HCEC 1CT (cell line): Measurements from ENCODE around the gene SHH.

Experiments
- DNase-seq: peaks from one replicate; pipeline ENCODE4 v3.0.0-alpha.2; 2017

The SHH gene

DNA sequence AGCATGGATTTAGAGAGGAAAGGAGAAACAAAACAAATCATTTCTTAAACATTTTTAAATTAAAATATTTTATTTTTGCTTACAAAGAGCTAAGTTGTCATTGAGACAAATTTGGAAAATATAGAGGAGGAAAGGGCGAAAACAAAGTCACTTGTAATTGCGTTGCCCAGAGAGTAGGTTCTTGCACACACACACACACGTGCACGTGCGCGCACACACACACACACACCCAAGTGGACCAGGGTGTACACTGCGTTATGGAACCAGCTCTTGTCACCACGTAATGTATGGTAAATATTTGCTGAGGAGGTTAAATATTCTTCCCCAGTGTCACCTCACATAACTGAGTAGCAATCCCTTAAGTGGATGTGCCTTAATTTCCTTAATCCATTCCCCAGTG lies 21.6 kb downstream of the SHH start:
- no peak for DNase-seq

DNA sequence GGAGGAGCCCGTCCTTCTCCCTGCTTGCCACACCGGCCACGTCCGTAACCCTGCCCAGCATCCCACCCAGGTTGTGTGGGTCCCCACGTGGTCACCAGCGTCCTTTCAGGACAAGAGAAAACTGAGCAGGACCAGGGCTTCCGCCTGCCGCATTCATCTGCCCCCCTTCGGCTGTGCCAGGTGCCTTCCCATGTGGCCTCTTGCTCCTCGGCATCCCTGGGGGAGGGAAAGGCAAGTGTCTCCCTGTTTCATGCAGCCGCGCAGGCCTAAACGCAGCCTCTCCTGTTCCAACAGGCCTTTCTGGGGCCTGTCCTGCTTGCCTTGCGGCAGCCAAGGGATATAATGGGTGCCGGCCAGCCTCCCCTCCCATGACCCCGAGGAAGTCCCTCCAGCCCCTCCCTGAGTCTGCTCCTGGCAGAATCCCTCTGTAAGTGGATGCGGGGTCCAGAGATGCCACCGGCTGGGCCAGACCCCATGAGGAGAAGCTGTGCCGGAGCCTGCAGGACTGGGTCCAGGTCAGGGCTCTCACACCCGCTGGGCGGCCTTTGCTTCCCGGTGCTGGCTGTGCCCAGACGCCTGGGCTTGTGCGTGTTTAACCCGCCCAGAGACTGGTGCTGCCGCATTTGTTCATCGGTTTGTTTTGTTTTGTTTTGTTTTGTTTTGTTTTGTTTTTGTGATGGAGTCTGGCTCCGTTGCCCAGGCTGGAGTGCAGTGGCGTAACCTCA lies 23.1 kb downstream of the SHH start:
- no peak for DNase-seq

- peak; percentile 42 for DNase-seq
Measured at GRCh38 chr7:155788616-155789000, 23.7 kb downstream of the SHH start.

- no peak for DNase-seq
Measured at GRCh38 chr7:155787171-155787851, 25.0 kb downstream of the SHH start.

DNA sequence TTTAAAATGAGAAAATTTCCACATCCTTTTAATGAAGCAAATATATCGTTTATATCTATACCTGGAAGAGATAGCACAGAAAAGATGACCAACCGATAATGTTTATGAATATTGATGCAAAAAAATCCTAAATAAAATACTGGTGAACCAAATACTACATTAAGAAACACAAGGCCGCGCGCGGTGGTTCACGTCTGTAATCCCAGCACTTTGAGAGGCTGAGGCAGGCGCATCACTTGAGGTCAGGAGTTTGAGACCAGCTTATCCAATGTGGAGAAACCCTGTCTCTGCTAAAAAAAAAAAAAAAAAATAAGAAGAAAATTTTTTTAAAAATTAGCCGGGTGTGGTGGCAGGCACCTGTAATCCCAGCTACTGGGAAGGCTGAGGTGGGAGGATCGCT lies 25.8 kb downstream of the SHH start:
- DNase-seq, result no peak

GRCh38 chr7:155785536-155785935 lies 26.7 kb downstream of the SHH start:
- peak; percentile 68 for DNase-seq

DNA sequence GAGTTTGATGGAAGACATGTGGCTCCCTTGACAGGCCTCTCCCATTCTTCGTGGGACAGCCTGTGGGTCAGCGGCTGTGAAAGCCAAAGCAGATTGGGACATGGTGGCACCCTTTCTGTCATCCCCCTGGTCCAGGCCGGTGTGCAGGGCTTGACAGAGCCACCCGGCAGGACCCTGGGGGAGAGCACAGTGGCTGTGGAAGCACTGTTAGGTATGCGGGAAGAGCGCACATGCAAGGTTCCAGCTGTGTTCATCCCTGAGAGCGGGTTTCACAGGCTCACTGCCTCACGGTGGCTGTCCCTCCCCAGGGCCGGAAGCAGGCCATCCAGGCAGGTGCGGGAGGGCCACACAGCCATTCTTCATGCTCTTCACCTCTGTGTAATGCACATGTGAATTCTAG lies 29.8 kb downstream of the SHH start:
- DNase-seq, result no peak

- no peak for DNase-seq
Measured at GRCh38 chr7:155781433-155781832, 30.8 kb downstream of the SHH start.

GRCh38 chr7:155780884-155781283 lies 31.4 kb downstream of the SHH start:
- no peak for DNase-seq

GRCh38 chr7:155778349-155778748 lies 33.9 kb downstream of the SHH start:
- DNase-seq, result no peak

- DNase-seq, result no peak
Measured at GRCh38 chr7:155776606-155777005, 35.7 kb downstream of the SHH start.

DNA sequence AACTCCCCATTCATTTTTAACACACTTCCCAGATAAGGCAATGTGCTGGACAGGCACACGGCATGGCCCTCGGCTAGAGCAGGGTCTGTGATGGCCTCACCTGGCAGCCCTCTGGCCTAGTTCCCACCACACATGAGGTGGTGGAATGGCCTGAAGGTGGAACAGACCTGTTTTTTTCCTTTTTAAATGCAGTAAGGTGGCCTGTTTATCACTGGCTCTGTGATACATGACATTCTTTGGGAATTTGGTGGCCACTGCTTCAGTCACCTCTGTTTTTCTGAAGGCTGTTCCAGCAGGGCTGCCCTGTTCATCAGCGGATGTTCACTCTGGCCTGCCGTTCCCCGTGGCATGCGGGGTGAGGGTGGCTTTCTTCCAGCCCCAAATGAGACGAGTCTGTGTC lies 36.6 kb downstream of the SHH start:
- DNase-seq, result no peak

GRCh38 chr7:155774947-155775346 lies 37.3 kb downstream of the SHH start:
- no peak for DNase-seq

DNA sequence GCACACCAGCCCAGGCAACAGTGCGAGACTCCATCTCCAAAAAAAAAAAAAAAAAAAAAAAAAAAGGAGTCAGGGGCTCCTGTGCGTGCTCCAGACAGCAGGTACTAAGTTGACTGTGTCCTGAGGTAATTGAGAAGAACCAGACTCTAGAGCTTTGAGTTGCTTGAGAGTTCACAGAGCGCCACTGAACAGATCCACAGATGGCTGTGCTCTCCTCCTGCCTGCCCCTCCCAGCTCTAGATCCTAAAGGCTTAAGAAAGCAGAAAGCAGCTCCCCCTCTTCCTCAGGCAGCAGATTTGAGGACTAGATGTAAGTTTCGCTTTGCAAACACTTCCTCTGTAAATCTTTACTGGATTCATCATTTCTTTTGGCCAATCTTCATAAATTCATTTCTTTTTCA lies 38.7 kb downstream of the SHH start:
- DNase-seq, result no peak

GRCh38 chr7:155770241-155770640 lies 42.0 kb downstream of the SHH start:
- no peak for DNase-seq

DNA sequence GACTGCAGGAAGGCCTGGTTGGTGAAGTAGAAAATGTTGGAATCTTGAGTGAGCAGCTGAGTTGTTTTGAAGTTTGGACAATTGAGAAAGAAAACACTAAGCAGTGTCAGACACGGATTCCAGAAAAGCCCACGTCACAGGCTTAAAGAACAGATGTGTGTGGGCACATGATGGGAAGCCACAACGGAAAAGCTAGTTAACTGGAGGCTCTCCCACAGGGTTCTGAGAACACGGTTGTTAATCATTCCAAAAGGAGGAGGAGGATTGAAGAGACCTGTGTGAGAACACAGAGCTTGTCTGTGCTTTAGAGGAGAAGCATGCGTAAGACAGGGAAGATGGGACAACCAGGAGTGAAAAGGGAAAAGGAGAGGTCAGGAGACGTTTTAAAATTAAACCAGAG lies 42.6 kb downstream of the SHH start:
- no peak for DNase-seq

DNA sequence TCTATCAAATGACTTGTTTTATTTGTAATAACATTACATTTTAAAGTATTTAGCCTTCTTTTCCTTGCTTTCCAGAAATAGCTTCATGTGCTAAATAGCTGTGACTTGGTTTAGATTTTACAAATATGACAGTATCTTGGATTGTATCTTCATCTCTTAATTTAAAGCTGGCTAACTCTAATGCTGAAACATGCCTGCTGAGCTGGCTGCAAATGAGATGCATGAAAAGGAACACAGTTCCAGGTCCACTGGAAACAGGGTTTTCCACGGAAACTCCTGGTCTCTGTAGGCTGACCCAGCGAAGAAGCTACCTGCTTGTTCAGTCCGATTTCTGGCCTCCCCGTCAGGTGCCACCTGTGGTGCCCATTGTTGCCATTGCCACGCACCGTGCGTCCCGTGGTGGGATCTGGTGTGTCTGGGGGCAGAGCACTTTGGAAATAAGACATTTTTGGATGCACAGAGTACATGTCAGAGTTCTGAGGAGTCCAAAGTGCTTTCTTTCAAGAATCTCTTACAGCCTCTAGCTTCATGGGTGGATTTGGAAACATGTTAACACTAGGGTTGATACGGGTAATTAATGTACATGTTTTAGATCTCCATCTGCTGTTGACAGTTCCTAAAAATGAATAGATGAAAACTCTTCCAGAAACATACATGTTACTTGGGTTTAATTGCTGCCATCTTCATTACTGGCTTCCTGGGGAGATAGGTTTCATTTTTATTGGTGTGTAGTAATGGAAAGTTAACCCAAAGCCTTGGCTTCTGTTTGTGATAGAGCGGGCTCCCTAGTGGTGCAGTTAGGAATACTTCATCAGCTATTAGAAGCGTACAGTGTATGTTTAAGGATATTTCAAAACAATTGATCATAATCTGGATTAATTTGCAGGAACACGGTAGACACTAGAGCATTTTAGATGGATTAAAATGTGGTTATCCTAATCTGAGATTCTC lies 45.0 kb downstream of the SHH start:
- DNase-seq, result no peak

- DNase-seq, result no peak
Measured at GRCh38 chr7:155766386-155766785, 45.9 kb downstream of the SHH start.

DNA sequence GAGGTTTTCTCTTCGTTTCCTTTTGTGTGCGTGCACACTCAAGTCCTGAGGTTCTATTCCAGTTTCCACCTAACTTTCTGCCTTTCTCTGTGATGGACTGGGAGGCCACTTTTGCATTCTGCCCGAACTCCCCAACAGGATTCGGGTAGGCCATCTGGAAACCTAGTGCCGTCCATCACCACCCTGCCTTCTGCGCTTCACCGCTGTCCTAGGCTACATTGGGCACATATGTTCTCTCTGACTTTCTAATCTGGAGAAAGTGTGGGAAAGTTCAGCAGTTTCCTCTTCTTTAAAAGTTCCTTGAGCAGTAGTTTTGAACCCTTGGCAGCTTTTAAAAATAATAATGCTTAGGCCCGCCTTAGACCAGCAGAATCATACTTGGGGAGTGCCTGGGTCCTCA lies 46.8 kb downstream of the SHH start:
- no peak for DNase-seq

DNA sequence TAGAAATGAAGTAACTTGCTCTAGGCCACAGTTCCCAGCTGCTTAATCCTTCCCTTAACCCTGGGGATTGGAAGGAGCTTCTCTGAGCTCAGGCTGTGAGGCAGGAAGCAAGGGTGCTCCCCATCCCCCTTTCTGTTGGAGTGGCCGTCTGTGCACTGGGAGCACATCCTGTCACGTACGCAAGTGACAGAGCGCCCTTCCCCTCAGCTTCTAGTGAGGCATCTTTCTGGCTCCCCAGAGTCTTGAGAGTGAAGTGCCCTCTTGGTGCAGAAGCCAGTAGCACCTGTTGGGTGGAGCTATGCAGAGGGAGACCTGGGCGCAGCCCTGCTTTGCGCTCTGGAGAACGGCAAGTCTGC lies 47.8 kb downstream of the SHH start:
- DNase-seq, result no peak

GRCh38 chr7:155763691-155764437 lies 48.4 kb downstream of the SHH start:
- DNase-seq, result no peak

DNA sequence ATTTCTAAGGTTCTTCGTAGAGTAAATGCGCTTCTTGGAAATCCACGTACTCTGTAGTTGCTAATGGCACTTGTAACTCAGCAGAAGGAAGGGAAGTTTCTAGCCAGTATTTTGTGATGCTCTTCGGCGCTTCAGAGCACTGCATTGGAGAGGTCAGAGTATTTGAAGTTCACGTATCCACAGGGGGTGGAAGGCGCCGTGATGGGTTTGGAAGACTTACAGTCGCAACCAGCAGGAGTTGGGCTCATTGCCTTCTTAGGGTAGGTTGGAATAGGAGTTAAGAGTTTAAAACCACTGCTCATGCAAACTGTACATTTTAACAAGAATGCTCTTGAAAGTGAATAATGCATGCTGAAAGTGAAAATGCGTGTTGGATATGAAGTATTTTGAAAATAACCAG lies 49.1 kb downstream of the SHH start:
- no peak for DNase-seq

DNA sequence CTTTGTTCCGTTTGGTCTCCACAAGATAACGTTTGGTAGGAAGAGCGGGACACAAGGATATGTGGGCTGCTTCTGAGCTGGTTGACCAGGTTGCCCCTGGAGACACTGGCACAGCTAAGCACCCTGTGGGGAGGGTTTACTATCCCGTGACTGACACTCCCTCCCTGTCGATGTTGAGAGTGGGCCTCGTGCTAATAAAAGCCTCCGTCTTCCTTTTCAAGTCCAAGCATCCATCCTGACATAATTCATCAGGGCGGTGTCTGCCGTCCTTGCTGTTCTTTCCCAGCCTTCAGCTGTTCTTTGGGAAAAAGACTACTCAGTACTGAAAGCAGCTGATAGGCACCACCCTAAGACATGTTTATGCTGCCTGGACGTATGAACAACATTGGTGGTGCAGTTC lies 49.6 kb downstream of the SHH start:
- no peak for DNase-seq
